Measurements from ENCODE around the gene ZNF746.
"Not testable (repeated sequence)": the region's sequence is repeated elsewhere in the genome, so short reads cannot be mapped to it uniquely, and the experiment has no call there.

The ZNF746 gene

GRCh38 chr7:149505551-149505950 is 7.9 kb upstream of the ZNF746 start:
- Histone ChIP-seq H3K4me1 (ENCODE audit: control insufficient read depth, insufficient read depth, low read length) (no peaks in the 10 kb centered on the region), H3K27ac (ENCODE audit: low read depth, low read length) (no peak overlapping the region), H3K27me3 (ENCODE audit: control insufficient read depth, insufficient read depth, low read length) (no peaks in the 10 kb centered on the region), H3K9ac (ENCODE audit: low read depth, low read length) (no peak overlapping the region), H3K9me3 (ENCODE audit: control insufficient read depth, insufficient read depth, low read length) (peaks cover 30% of the 10 kb centered on the region; the same call in 1 of the 2 replicates), H3K36me3 (ENCODE audit: control insufficient read depth, insufficient read depth, low read length) (no peaks in the 10 kb centered on the region), H3K4me3 (ENCODE audit: low read depth, low read length) (no peak overlapping the region)

DNA sequence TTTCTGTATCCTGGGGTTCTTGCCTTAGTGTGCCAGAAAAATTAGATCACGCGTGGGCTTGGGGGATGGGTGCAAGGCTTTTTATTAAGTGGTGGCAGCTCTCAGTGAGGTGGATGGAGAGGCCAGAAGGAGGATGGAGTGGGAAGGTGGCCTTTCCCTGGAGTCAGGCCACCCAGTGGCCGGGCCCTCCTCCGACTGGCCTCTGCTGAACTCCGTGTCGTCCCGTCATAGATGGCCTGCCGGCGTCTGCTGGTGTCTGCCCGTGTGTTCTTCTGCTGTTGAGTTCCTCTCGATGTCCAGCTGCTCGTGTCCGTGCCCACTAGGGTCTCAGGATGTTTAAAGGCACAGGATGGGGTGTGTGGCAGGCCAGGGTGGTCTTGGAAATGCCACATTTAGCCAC is 4.0 kb upstream of the ZNF746 start:
- Histone ChIP-seq H3K27ac (ENCODE audit: low read depth, low read length) (no peak overlapping the region), H3K4me1 (ENCODE audit: control insufficient read depth, insufficient read depth, low read length) (no peaks in the 10 kb centered on the region), H3K4me3 (ENCODE audit: low read depth, low read length) (no peak overlapping the region), H3K36me3 (ENCODE audit: control insufficient read depth, insufficient read depth, low read length) (no peaks in the 10 kb centered on the region), H3K27me3 (ENCODE audit: control insufficient read depth, insufficient read depth, low read length) (peaks cover 11% of the 10 kb centered on the region), H3K9ac (ENCODE audit: low read depth, low read length) (no peak overlapping the region), H3K9me3 (ENCODE audit: control insufficient read depth, insufficient read depth, low read length) (0 out of 2 replicates have a peak, but pooled peaks cover 10% of the 10 kb centered on the region)

DNA sequence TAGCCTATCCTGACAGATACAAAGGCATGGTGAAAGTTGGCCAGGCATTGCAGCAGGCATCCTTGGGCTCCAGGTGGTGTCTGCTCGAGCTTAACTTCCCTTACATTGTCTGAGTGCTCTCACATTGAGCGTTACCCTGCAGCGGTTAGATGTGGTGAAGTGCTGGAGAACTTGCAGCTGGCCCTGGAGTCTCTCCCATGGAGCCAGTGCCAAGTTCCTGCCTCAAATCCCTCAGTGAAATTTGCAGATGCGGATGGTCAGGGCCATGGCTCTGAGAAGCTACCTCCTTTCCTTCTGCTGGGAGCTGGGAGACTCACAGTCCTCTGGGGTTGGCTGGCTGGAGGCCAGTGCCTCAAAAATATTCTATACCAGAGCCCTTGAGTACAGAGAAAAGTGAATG is 3.3 kb upstream of the ZNF746 start:
- no peak overlapping the region for H3K27ac ChIP-seq (ENCODE audit: low read depth, low read length)
- no peaks in the 10 kb centered on the region for H3K4me1 ChIP-seq (ENCODE audit: control insufficient read depth, insufficient read depth, low read length)
- H3K27me3 ChIP-seq (ENCODE audit: control insufficient read depth, insufficient read depth, low read length): peaks cover 11% of the 10 kb centered on the region
- no peaks in the 10 kb centered on the region for H3K36me3 ChIP-seq (ENCODE audit: control insufficient read depth, insufficient read depth, low read length)
- H3K9ac ChIP-seq (ENCODE audit: low read depth, low read length): no peak overlapping the region
- no peak overlapping the region for H3K4me3 ChIP-seq (ENCODE audit: low read depth, low read length)
- H3K9me3 ChIP-seq (ENCODE audit: control insufficient read depth, insufficient read depth, low read length): 0 out of 2 replicates have a peak, but pooled peaks cover 4% of the 10 kb centered on the region

- Histone ChIP-seq H3K4me3 (ENCODE audit: low read depth, low read length) (no peak overlapping the region), H3K27ac (ENCODE audit: low read depth, low read length) (no peak overlapping the region), H3K36me3 (ENCODE audit: control insufficient read depth, insufficient read depth, low read length) (no peaks in the 10 kb centered on the region)
These were observed 2.6 kb upstream of the ZNF746 start for GRCh38 chr7:149500201-149500600.

DNA sequence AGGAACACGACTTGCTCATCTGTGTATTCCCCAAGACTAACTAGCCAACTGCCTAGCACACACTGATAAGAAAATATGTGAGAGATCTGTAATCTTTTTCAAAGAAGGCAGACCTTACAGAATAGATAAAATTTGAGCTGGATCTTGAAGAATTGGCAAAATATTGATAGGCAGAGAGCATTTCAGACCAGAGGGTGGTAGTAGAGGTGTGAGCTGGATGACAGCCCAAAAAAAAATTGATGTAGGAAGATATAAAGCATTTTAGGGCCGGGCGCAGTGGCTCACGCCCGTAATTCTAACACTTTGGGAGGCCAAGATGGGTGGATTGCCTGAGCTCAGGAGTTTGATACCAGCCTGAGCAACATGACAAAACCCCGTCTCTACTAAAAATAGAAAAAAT is 1.2 kb upstream of the ZNF746 start:
- no peak overlapping the region for H3K9ac ChIP-seq (ENCODE audit: low read depth, low read length)
- H3K27me3 ChIP-seq (ENCODE audit: control insufficient read depth, insufficient read depth, low read length): peaks cover 11% of the 10 kb centered on the region
- H3K36me3 ChIP-seq (ENCODE audit: control insufficient read depth, insufficient read depth, low read length): peaks cover 4% of the 10 kb centered on the region
- no peaks in the 10 kb centered on the region for H3K9me3 ChIP-seq (ENCODE audit: control insufficient read depth, insufficient read depth, low read length)
- no peaks in the 10 kb centered on the region for H3K4me1 ChIP-seq (ENCODE audit: control insufficient read depth, insufficient read depth, low read length)
- H3K4me3 ChIP-seq (ENCODE audit: low read depth, low read length): no peak overlapping the region
- no peak overlapping the region for H3K27ac ChIP-seq (ENCODE audit: low read depth, low read length)

More at GRCh38 chr7:149500201-149500600, 2.6 kb upstream of the ZNF746 start:
- no peaks in the 10 kb centered on the region for H3K9me3 ChIP-seq (ENCODE audit: control insufficient read depth, insufficient read depth, low read length)
- H3K4me1 ChIP-seq (ENCODE audit: control insufficient read depth, insufficient read depth, low read length): no peaks in the 10 kb centered on the region
- H3K9ac ChIP-seq (ENCODE audit: low read depth, low read length): no peak overlapping the region
- peaks cover 11% of the 10 kb centered on the region for H3K27me3 ChIP-seq (ENCODE audit: control insufficient read depth, insufficient read depth, low read length)

DNA sequence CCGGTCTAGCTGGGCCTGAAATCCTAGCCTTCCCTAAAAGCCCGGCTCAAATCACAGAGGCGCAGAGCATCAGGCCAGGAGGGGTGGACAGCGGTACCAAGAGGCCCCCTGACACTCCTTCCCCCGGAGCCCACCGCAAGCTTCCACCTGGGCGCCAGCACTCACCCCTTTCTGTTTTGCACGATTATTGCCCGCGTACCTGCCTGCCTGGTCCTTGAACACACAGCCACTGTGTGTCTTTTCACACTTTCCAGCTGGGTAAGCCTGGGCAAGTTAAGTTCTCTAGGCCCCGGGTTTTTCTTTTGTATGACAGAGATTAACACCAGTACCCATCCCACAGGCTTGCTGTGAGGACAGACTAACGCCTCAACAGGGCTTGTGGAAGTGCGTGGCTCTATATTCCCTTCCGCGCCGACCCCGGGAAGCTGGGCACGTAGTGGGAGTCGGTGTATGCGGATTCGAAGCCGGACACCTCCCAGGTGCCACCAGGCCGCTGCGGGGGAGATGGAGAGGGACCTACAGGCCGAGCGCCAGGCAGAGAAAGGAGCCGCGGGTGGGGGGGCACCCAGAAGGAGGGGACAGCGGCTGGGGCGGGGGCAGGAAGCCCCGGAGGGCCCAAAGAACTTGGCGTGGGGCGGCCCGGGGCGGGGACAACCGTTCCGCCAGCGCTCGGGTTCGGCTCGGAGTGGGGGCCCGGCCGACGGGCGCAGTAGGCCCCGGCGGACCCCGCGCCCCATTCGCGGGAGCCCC is 792 bp downstream of the ZNF746 start:
- H3K27me3 ChIP-seq (ENCODE audit: control insufficient read depth, insufficient read depth, low read length): peaks cover 11% of the 10 kb centered on the region
- no peaks in the 10 kb centered on the region for H3K9me3 ChIP-seq (ENCODE audit: control insufficient read depth, insufficient read depth, low read length)
- peak overlapping the region; percentile 51; the same call in 1 of the 2 replicates for H3K9ac ChIP-seq (ENCODE audit: low read depth, low read length)
- peaks cover 24% of the 10 kb centered on the region for H3K36me3 ChIP-seq (ENCODE audit: control insufficient read depth, insufficient read depth, low read length)
- H3K4me1 ChIP-seq (ENCODE audit: control insufficient read depth, insufficient read depth, low read length): no peaks in the 10 kb centered on the region
- no peak overlapping the region for H3K27ac ChIP-seq (ENCODE audit: low read depth, low read length)
- peak overlapping the region; percentile 74 for H3K4me3 ChIP-seq (ENCODE audit: low read depth, low read length)

- H3K9me3 ChIP-seq (ENCODE audit: control insufficient read depth, insufficient read depth, low read length): no peaks in the 10 kb centered on the region
- no peak overlapping the region for H3K4me3 ChIP-seq (ENCODE audit: low read depth, low read length)
- peaks cover 11% of the 10 kb centered on the region for H3K27me3 ChIP-seq (ENCODE audit: control insufficient read depth, insufficient read depth, low read length)
- H3K9ac ChIP-seq (ENCODE audit: low read depth, low read length): no peak overlapping the region
- no peaks in the 10 kb centered on the region for H3K4me1 ChIP-seq (ENCODE audit: control insufficient read depth, insufficient read depth, low read length)
- H3K36me3 ChIP-seq (ENCODE audit: control insufficient read depth, insufficient read depth, low read length): peaks cover 32% of the 10 kb centered on the region
- no peak overlapping the region for H3K27ac ChIP-seq (ENCODE audit: low read depth, low read length)
These were observed 1.6 kb downstream of the ZNF746 start for GRCh38 chr7:149495785-149496641.

DNA sequence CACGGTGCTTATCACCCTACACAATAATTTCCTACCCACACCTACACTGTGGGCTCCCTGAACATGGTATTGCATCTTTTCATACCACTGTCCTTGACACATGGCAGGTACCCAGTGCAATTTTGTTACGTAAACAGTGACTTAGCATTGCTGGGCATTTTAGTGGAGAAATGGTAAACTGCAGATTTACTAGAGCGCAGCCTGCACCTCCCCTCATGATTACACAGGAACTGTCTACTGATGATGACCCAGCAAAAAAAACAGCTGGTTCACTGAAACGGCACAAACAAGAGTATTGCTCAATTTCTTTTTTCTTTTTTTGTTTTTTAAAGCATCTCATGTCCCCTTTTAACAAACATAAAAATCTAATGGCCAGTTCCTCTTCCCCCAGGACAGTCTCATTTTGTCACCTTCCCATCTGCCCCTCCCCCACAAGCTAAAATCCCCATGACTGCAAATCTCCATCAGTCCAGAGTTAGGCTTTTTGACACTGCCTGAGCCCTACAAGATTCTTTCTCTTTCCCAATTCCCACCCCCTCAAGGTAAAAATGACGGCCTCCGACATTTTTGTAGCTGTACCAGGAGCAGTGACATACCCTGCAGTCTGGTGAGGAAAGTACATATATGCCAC is 2.8 kb downstream of the ZNF746 start:
- H3K4me1 ChIP-seq (ENCODE audit: control insufficient read depth, insufficient read depth, low read length): no peaks in the 10 kb centered on the region
- no peak overlapping the region for H3K4me3 ChIP-seq (ENCODE audit: low read depth, low read length)
- H3K27me3 ChIP-seq (ENCODE audit: control insufficient read depth, insufficient read depth, low read length): peaks cover 9% of the 10 kb centered on the region
- H3K9ac ChIP-seq (ENCODE audit: low read depth, low read length): no peak overlapping the region
- H3K36me3 ChIP-seq (ENCODE audit: control insufficient read depth, insufficient read depth, low read length): peaks cover 44% of the 10 kb centered on the region
- no peaks in the 10 kb centered on the region for H3K9me3 ChIP-seq (ENCODE audit: control insufficient read depth, insufficient read depth, low read length)
- no peak overlapping the region for H3K27ac ChIP-seq (ENCODE audit: low read depth, low read length)

DNA sequence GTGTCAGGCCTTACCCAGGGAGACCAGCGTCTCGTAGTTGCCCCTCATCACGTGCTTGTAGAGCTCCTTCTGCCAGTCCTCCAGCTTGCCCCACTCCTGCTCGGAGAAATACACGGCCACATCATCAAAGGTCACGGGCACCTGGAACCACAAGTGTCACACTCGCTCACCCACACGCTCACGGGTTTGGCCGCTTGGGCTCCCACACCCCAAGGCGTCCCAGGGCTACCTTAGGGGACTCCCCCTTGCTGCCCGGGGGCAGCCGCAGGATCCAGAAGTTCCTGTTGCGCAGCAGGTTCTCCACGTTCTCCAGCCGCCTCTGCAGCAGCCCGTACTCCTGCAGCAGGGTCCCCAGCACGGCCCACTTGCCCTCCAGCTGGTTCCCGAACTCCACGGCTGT is 3.6 kb downstream of the ZNF746 start:
- H3K4me3 ChIP-seq (ENCODE audit: low read depth, low read length); H3K9me3 ChIP-seq (ENCODE audit: control insufficient read depth, insufficient read depth, low read length); H3K27me3 ChIP-seq (ENCODE audit: control insufficient read depth, insufficient read depth, low read length); H3K4me1 ChIP-seq (ENCODE audit: control insufficient read depth, insufficient read depth, low read length); H3K27ac ChIP-seq (ENCODE audit: low read depth, low read length); H3K9ac ChIP-seq (ENCODE audit: low read depth, low read length): not testable (repeated sequence)
- H3K36me3 ChIP-seq (ENCODE audit: control insufficient read depth, insufficient read depth, low read length): peaks cover 51% of the 10 kb centered on the region

GRCh38 chr7:149493366-149493765 is 4.2 kb downstream of the ZNF746 start:
- peaks cover 56% of the 10 kb centered on the region for H3K36me3 ChIP-seq (ENCODE audit: control insufficient read depth, insufficient read depth, low read length)

More at GRCh38 chr7:149493366-149493765, 4.2 kb downstream of the ZNF746 start:
- Histone ChIP-seq H3K27ac (ENCODE audit: low read depth, low read length) (no peak overlapping the region), H3K4me3 (ENCODE audit: low read depth, low read length) (no peak overlapping the region), H3K9ac (ENCODE audit: low read depth, low read length) (no peak overlapping the region), H3K9me3 (ENCODE audit: control insufficient read depth, insufficient read depth, low read length) (no peaks in the 10 kb centered on the region), H3K4me1 (ENCODE audit: control insufficient read depth, insufficient read depth, low read length) (no peaks in the 10 kb centered on the region), H3K27me3 (ENCODE audit: control insufficient read depth, insufficient read depth, low read length) (peaks cover 3% of the 10 kb centered on the region; the same call in 1 of the 2 replicates)

All from HUES48 (cell line).